HG03097 (cell line): ENCODE measurements around the gene DENND2C.

Source experiments
- ATAC-seq: cut with Tn5 transposase; IDR thresholded peaks from one replicate; pipeline ENCODE4 v1.9.1; 2021; ENCODE audit not compliant: unreplicated experiment, low FRiP score

Gene DENND2C

GRCh38 chr1:114549137-114549536, 120.7 kb downstream of the DENND2C start:
- ATAC-seq = no peak

DNA sequence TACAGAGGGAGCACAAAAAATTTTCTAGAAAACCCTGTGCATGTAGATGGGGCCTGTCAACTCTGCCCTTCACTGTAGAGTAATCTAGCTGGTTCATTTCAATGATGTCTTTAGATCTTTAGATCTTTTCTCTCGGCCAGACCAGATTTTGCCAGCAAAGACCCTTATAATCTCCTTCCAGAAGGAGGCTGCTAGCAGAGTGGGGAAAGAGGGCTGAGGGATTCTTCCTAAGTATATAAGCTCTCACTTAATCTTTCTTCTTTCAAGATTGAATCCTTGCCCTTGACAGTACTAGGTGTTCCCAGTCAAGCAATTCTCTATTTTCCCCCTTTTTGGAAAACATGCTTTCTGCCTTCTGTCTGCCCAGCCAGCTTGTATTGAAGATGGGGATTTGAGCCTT, 122.8 kb downstream of the DENND2C start:
- ATAC-seq = no peak

GRCh38 chr1:114545796-114546195, 124.1 kb downstream of the DENND2C start:
- ATAC-seq = no peak

DNA sequence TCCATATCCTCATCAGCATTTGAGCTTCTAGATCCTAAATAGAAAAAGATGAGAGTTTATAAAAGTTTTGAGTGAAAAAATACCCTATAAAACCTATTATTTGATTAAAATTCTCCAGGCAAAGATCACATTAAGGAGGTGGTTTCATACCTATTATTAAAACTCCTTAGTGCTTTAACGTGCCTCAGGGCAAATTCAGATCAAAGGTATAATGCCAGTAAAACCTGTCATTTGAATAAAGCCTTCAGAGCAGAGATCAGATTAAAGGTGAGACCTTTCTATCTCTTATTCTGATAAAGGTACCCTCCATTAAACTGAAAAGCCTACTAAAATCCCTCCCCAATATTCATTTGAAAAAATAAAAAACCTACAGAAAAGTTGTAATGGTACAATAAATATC, 124.5 kb downstream of the DENND2C start:
- ATAC-seq = no peak

DNA sequence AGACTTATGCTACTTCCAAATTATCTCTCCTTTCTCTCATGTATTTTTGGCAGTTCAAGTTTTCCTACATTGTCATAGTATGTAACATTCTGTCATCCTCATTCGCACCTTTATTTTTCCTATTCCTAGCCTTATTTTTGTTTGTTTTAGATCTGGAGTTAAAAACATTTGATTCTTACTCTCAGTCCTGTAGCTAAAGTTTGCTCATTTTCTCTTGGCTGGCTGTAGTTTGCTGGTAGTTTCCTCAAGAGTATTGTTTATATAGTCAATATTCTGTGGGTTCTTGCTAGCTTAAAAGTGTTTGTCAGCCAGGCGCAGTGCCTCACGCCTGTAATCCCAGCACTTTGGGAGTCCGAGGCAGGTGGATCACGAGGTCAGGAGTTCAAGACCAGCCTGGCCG, 129.0 kb downstream of the DENND2C start:
- no peak for ATAC-seq

DNA sequence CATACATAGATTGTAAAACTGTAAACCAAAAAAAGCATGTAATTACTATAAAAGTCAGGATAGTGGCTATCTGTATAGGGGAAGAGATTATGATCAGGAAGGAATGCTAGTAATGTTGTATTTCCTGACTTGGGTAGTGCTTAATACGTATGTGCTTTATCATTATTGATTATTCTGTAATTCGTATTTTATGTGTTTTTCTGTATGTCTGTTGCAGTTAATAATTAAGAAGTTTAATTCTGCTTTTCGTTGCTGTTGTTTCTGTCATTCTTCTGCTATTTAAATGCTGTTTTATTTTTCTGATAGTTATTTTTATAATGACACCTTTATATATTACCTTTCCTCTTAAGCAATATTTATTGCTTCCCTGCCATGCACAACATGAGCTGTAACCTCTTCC, 129.6 kb downstream of the DENND2C start:
- no peak for ATAC-seq

GRCh38 chr1:114536043-114536442, 133.8 kb downstream of the DENND2C start:
- no peak for ATAC-seq

DNA sequence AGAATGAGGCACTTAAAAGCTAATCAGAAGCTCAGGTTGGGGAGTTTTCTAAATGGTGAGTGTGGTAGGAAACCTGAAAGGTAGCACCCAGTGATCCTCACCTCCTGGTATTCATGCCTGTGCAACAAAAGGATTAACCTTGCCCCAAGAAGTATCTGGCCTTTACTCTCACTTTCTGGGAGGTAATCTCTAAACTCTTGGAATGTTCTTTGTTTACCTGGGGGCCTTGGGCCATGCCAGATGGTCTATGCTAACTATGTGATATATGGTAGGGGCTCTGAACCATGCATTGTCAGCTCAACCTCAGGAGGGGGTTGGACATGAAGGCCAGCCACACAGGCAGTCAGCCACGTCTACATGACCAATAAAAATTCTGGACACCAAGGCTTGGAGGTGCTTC, 134.4 kb downstream of the DENND2C start:
- no peak for ATAC-seq
